Heart left ventricle (tissue), 16 donors: ENCODE data around the gene PELO. TPM values are rescaled to one million over a fixed set of nuclear protein-coding genes. Genes with fewer than 3 reads are reported as not detected.
A peak's percentile ranks its signal among the peaks of the same experiment; 100 is the strongest.

Experiments
- ATAC-seq, 4 donors: fragments of 200-7000 bp; cut with Tn5 transposase; one replicate each; pipeline ENCODE4 v1.9.1; 2020 to 2022; ENCODE audit warnings: moderate library complexity in 4 of 4, mild to moderate bottlenecking in 3 of 4, moderate number of reproducible peaks in 1 of 4
- DNase-seq, 5 donors: peaks; one replicate each; pipeline ENCODE4 v3.0.0-alpha.2; 2020
- H3K27ac ChIP-seq, 12 donors: fragments of 200-600 bp; sonication (generic) in 4 of 12; one replicate each; pipeline versions ENCODE4 v1.5.0 to v1.8.0; 2016 to 2022; ENCODE audit warnings: mild to moderate bottlenecking in 2 of 12
- H3K27me3 ChIP-seq, 9 donors: fragments of 200-600 bp; sonication (generic) in 2 of 9; one replicate each; pipeline versions ENCODE4 v1.5.1 to v1.8.0; 2016 to 2022; ENCODE audit warnings: mild to moderate bottlenecking in 3 of 9
- H3K36me3 ChIP-seq, 9 donors: fragments of 200-600 bp; sonication (generic) in 2 of 9; one replicate each; pipeline versions ENCODE4 v1.5.0 to v1.8.0; 2018 to 2022; ENCODE audit warnings: mild to moderate bottlenecking in 2 of 9
- H3K4me1 ChIP-seq, 12 donors: fragments of 200-600 bp; sonication (generic) in 4 of 12; one replicate each; pipeline versions ENCODE4 v1.5.0 to v1.8.0; 2016 to 2022; ENCODE audit warnings: mild to moderate bottlenecking in 3 of 12
- H3K4me3 ChIP-seq, 12 donors: fragments of 200-600 bp; sonication (generic) in 4 of 12; one replicate each; pipeline versions ENCODE4 v1.5.0 to v1.8.0; 2017 to 2022; ENCODE audit warnings: mild to moderate bottlenecking in 9 of 12, moderate library complexity in 4 of 12
- H3K9me3 ChIP-seq, 12 donors: fragments of 200-600 bp; sonication (generic) in 4 of 12; one replicate each; pipeline versions ENCODE4 v1.5.0 to v1.8.0; 2016 to 2022; ENCODE audit warnings: mild to moderate bottlenecking in 1 of 12
- CTCF ChIP-seq, 12 donors: fragments of 200-600 bp; sonication (generic) in 4 of 12; IDR thresholded peaks; one replicate each; pipeline versions ENCODE4 v1.5.0 to v1.8.0; 2018 to 2022; ENCODE audit warnings: antibody characterized with exemption in 12 of 12, mild to moderate bottlenecking in 5 of 12
- POLR2A ChIP-seq, 2 donors: fragments of 450-650 bp; IDR thresholded peaks; one replicate each; pipeline ENCODE4 v1.6.1; 2017; ENCODE audit warnings: antibody characterized with exemption in 2 of 2, mild to moderate bottlenecking in 2 of 2, moderate library complexity in 2 of 2
- WGBS, 4 donors: extraction: QIAGEN DNeasy Blood & Tissue Kit in 2 of 4; methylation state at CpG; one replicate each; pipeline versions ENCODE4 v1.1.5 to v1.1.7; 2013 to 2018; 5-methylcytosine and 5-hydroxymethylcytosine counted together
- intact Hi-C, 10 donors: fragments of 100-400 bp; cut with DNase I; formaldehyde crosslinking; loops; one replicate each; pipeline versions ENCODE4 v1.11.1 to v1.14.2; 2022
- polyA plus RNA-seq, 2 donors: library from polyadenylated mRNA; stranded (reverse); fragments of 200-250 nt; gene quantifications; one replicate each; pipeline ENCODE4 v1.2.3, GENCODE V29; 2013
- total RNA-seq, 9 donors: library from RNA; depleted of rRNA in 2 of 9; stranded (reverse); fragments of >200 nt in 2 of 9; fragmentation: NEBNext Ultra II Directional in 3 of 9; extraction: Animal tissue kit (Norgen Biotek cat#: 25700) in 3 of 9; gene quantifications; one replicate each; pipeline versions ENCODE4 v1.1.0 to v1.2.4, GENCODE V29; 2016 to 2023
- donor health status: ischemic (EF 13 %, LVEDD 7.1; RV severe dilation, severe dysfunction).
- donor health status: healthy with polysubstance abuse.
- donor health status: DM: no; HTN: yes; CAD: no.
- donor health status: DM: no; HTN: no; CAD: no.
- donor health status: ischemic (EF 25% LVEDD 6.9; RV normal size, moderate dysfunction).
- donor health status: ischemic (EF 25% LVEDD 5.7; RV mildly dilated, moderate dysfunction).
- donor health status: healthy.
- donor health status: DM: yes; HTN: yes; CAD: no.
- donor health status: ischemic (EF 35%, LVEDD 5.7; RV mildly dilated, moderate dysfunction).
- donor health status: nonischemic (EF 11% LVEDD 7.7; RV severe dilation, severe dysfunction).
- donor health status: DM: yes; HTN: yes; CAD: no.
- donor health status: PGD.
- donor health status: ischemic (EF 29% LVEDD 5.4; RV normal size, mild dysfunction).
- donor health status: nonischemic (EF 23%, LVEDD 6.1; RV moderate dilation, normal function).

PELO gene
- total and polyA plus RNA-seq, 11 donors, result 4.3 to 28.4 (median 16.8) TPM

DNA sequence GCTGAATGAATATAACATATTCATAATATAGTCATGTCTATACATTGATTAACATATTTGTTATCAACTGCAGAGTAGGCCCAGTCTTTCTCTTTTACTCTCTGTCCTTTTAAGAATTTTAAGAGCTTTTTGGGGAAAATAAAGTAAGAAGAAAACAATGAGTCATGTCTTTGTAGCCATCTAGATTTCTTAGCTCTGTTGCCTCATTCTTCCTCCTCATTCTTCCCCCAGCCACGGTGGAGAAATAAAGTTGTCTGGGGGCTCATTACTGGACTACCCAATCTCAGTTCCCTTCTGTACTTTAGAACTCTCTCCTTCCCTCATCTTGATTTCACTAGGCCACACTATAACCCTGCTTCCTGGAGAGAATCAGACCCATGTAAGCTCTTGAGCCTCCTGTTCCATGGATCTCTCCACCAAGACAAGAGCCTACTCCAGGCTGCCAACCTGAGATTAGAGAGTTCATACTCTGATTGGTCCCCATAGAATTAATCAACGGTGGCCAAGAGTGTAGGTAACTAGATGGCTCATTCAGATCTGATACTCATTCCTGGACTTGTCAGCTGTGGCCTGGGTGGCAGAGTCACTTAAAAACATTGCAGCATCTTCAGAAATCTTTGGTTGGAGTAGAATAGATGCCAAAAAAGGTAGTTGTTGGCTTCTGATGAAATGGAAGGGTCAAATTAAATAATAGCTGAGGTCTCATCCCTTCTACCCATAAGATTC, 44.2 kb downstream of the PELO start:
- Histone ChIP-seq H3K27me3 (no peaks in the 10 kb centered on the region), H3K27ac (peak overlapping the region in 1 of 12 donors; percentile 33), H3K4me3 (no peak overlapping the region), H3K4me1 (peaks cover 0 to 11% (median 0%) of the 10 kb centered on the region in 12 donors), H3K9me3 (peaks cover 0 to 11% (median 0%) of the 10 kb centered on the region in 12 donors), H3K36me3 (no peaks in the 10 kb centered on the region)
- no peak for ATAC-seq
- TF ChIP-seq POLR2A (IDR thresholded peaks at IDR 0.05) (no peak), CTCF (IDR thresholded peaks at IDR 0.05) (no peak)
- intact Hi-C loops, result no loop called here
- no peak for DNase-seq
- WGBS, 4 donors, result 72 to 78% (median 75%) methylated on average over 2 of the region's 2 CpGs

GRCh38 chr5:52834320-52834719, 46.6 kb downstream of the PELO start:
- no peak overlapping the region for H3K4me3 ChIP-seq
- no peak for DNase-seq
- ATAC-seq, result no peak
- peak overlapping the region in 1 of 12 donors; percentile 29 for H3K27ac ChIP-seq
- no peaks in the 10 kb centered on the region for H3K36me3 ChIP-seq
- WGBS, 4 donors, result 69 to 81% (median 79%) methylated on average over 2 of the region's 2 CpGs
- TF ChIP-seq CTCF (IDR thresholded peaks at IDR 0.05) (no peak), POLR2A (IDR thresholded peaks at IDR 0.05) (no peak)
- peaks cover 0 to 34% (median under 1%) of the 10 kb centered on the region in 12 donors for H3K4me1 ChIP-seq
- H3K27me3 ChIP-seq, result no peaks in the 10 kb centered on the region
- H3K9me3 ChIP-seq, result no peaks in the 10 kb centered on the region
- intact Hi-C loops, result no loop called here

DNA sequence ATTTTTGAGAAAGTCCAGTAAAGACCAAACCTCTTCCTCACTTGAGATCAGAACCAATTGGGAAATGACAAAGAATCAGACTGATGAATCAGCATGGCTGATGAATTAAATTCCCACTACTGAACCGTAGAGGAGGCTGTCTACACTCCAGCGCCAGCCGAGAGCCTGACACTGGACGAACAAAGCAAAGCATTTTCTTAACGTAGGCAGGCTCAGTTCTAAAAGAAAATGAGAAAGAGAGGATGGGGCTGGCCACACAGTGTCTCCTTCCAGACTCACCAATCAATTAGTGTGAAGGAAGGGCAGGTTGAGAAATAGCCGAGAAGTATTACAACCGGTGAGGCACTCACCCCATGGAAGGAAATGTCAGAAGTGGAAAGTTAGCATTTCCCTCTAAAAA, 49.4 kb downstream of the PELO start:
- H3K4me1 ChIP-seq, result peaks cover 0 to 55% (median 8%) of the 10 kb centered on the region in 12 donors
- TF ChIP-seq CTCF (IDR thresholded peaks at IDR 0.05) (peak in 3 of 12 donors; percentile 21 to 33 (median 31)), POLR2A (IDR thresholded peaks at IDR 0.05) (no peak)
- H3K27ac ChIP-seq, result peak overlapping the region; percentile 4 to 93 (median 56)
- DNase-seq (no peak), ATAC-seq (peak; percentile 42 to 66 (median 50))
- no peaks in the 10 kb centered on the region for H3K36me3 ChIP-seq
- H3K4me3 ChIP-seq, result peak overlapping the region in 4 of 12 donors; percentile 1 to 32 (median 20)
- intact Hi-C loops, result loop anchor here in 1 of 10 donors (5.0 kb wide), 1 partner anchor 35 kb away; no protein-coding TSS in a partner anchor
- WGBS, 4 donors, result 36 to 49% (median 40%) methylated on average over 7 of the region's 7 CpGs
- H3K27me3 ChIP-seq, result no peaks in the 10 kb centered on the region
- H3K9me3 ChIP-seq, result no peaks in the 10 kb centered on the region

Other genes starting within 250 kb of the PELO start
- 10 to 100 TPM; 20.9 to 52.0 (median 24.6) TPM for gene ITGA1, start within 50 bp of the PELO start, total RNA-seq
- 1 to 10 TPM; 5.5 to 9.1 TPM for gene ITGA1, start within 50 bp of the PELO start, polyA plus RNA-seq
- 10 to 100 TPM in 1 of 9 donors, 1 to 10 TPM in 3, under 1 TPM in 5; 0.25 to 10.7 (median 1.00) TPM for gene ITGA2, start 201.4 kb downstream of the PELO start, total RNA-seq
- gene ITGA2, start 201.4 kb downstream of the PELO start, polyA plus RNA-seq, result 1 to 10 TPM in 1 of 2 donors, under 1 TPM in 1; 0.23 to 1.9 TPM